Naive thymus-derived CD8-positive, alpha-beta T cell (primary cell): ENCODE results near the gene RPL10L. TPM values are rescaled to one million over a fixed set of nuclear protein-coding genes. Genes with fewer than 3 reads are reported as not detected.

Experiments used
- ATAC-seq, 2 donors: fragments of 150-1000 bp; cut with Tn5 transposase in 1 of 2; sonication (Bioruptor Pico), chemical (Tn5 transposase) in 1 of 2; 1 replicate in 1 of 2; 2 replicates in 1 of 2; pipeline ENCODE4 v1.10.0; 2021; ENCODE audit warnings: mild to moderate bottlenecking in 2 of 2, moderate library complexity in 2 of 2
- POLR2A ChIA-PET: fragments of 350-600 bp; sonication (Branson Sonifier 250); formaldehyde crosslinking; loops from one replicate; lab custom pipeline; 2021; ENCODE audit warnings: antibody characterized with exemption; lab: Charles Lee
- DNase-seq, 10 donors: peaks; one replicate each; pipeline versions ENCODE4 v3.0.0 to v3.0.0-alpha.2; 2020 to 2022
- H3K27ac Mint-ChIP-seq, 10 donors: one replicate each; pipeline ENCODE4 v1.8.0; 2020 to 2022; ENCODE audit warnings: mild to moderate bottlenecking in 10 of 10, mixed read lengths in 10 of 10, moderate library complexity in 4 of 10, inconsistent platforms in 1 of 10
- H3K27me3 Mint-ChIP-seq, 5 donors: one replicate each; pipeline ENCODE4 v1.8.0; 2021 to 2022; ENCODE audit warnings: mixed read lengths in 5 of 5
- H3K36me3 Mint-ChIP-seq, 3 donors: one replicate each; pipeline ENCODE4 v1.8.0; 2020 to 2022; ENCODE audit warnings: mixed read lengths in 3 of 3, mild to moderate bottlenecking in 2 of 3, inconsistent platforms in 1 of 3
- H3K4me1 Mint-ChIP-seq, 4 donors: one replicate each; pipeline ENCODE4 v1.8.0; 2021 to 2022; ENCODE audit warnings: mixed read lengths in 4 of 4
- H3K4me3 Mint-ChIP-seq, 10 donors: one replicate each; pipeline ENCODE4 v1.8.0; 2020 to 2022; ENCODE audit warnings: mild to moderate bottlenecking in 10 of 10, mixed read lengths in 10 of 10, moderate library complexity in 6 of 10, inconsistent platforms in 1 of 10
- H3K9me3 Mint-ChIP-seq, 9 donors: one replicate each; pipeline ENCODE4 v1.8.0; 2020 to 2022; ENCODE audit warnings: mixed read lengths in 9 of 9, mild to moderate bottlenecking in 3 of 9, inconsistent platforms in 1 of 9, moderate library complexity in 1 of 9
- polyA plus RNA-seq, 3 donors: library from polyadenylated mRNA; unstranded; fragments of 300-500 nt; fragmentation: Illumina TruSeq; gene quantifications; one replicate each; pipeline ENCODE4 v1.2.3, GENCODE V29; 2021
- total RNA-seq, 8 experiments: library from RNA in 2 of 8; stranded (reverse) in 2 of 8; gene quantifications; one replicate each; pipeline ENCODE4 v1.2.3 and lab custom pipeline; 2021 to 2026

RPL10L gene
- total RNA-seq, result not detected
- polyA plus RNA-seq, result not detected
- 0 reads per million in 6 experiments for total RNA-seq (lab: John Stamatoyannopoulos, UW)

- H3K36me3 Mint-ChIP-seq, result no peaks in the 10 kb centered on the region
- no peaks in the 10 kb centered on the region for H3K4me1 Mint-ChIP-seq
- no peak within 1 kb of the TSS for H3K27ac Mint-ChIP-seq
- no peaks in the 10 kb centered on the region for H3K27me3 Mint-ChIP-seq
- POLR2A ChIA-PET, result no interaction called here
- H3K4me3 Mint-ChIP-seq, result no peak within 1 kb of the TSS
- peaks cover 0 to 22% (median 8%) of the 10 kb centered on the region in 9 donors for H3K9me3 Mint-ChIP-seq
- DNase-seq (no peak), ATAC-seq (no peak)
Measured at GRCh38 chr14:46651526-46652144, at the start of gene RPL10L. TSS of gene RPL10L (minus strand) at chr14:46651781. CDS start at chr14:46651736, 45 bp downstream.

- Mint-ChIP-seq H3K9me3 (peaks cover 1 to 41% (median 13%) of the 10 kb centered on the region in 9 donors), H3K27me3 (no peaks in the 10 kb centered on the region), H3K27ac (no peak overlapping the region), H3K4me3 (no peak overlapping the region), H3K4me1 (no peaks in the 10 kb centered on the region), H3K36me3 (no peaks in the 10 kb centered on the region)
- POLR2A ChIA-PET, result no interaction called here
- DNase-seq (no peak), ATAC-seq (no peak)
Measured at GRCh38 chr14:46691819-46692218, 40.2 kb upstream of the RPL10L start.

- H3K4me1 Mint-ChIP-seq, result no peaks in the 10 kb centered on the region
- no peak overlapping the region for H3K27ac Mint-ChIP-seq
- POLR2A ChIA-PET, result no interaction called here
- ATAC-seq (no peak), DNase-seq (no peak)
- H3K9me3 Mint-ChIP-seq, result peaks cover 6 to 36% (median 25%) of the 10 kb centered on the region in 9 donors
- H3K27me3 Mint-ChIP-seq, result no peaks in the 10 kb centered on the region
- no peak overlapping the region for H3K4me3 Mint-ChIP-seq
- H3K36me3 Mint-ChIP-seq, result peaks cover 0 to 8% (median 0%) of the 10 kb centered on the region in 3 donors
Measured at GRCh38 chr14:46686652-46687051, 35.1 kb upstream of the RPL10L start.

GRCh38 chr14:46672128-46672527 lies 20.5 kb upstream of the RPL10L start:
- POLR2A ChIA-PET, result no interaction called here
- H3K36me3 Mint-ChIP-seq, result peaks cover 0 to 16% (median 0%) of the 10 kb centered on the region in 3 donors
- no peak for DNase-seq
- H3K9me3 Mint-ChIP-seq, result peaks cover 0 to 20% (median 11%) of the 10 kb centered on the region in 9 donors
- no peak overlapping the region for H3K27ac Mint-ChIP-seq
- H3K4me1 Mint-ChIP-seq, result no peaks in the 10 kb centered on the region
- H3K4me3 Mint-ChIP-seq, result no peak overlapping the region
- no peak for ATAC-seq
- H3K27me3 Mint-ChIP-seq, result no peaks in the 10 kb centered on the region

GRCh38 chr14:46663382-46663781 lies 11.8 kb upstream of the RPL10L start:
- H3K9me3 Mint-ChIP-seq, result peaks cover 9 to 26% (median 17%) of the 10 kb centered on the region in 9 donors
- POLR2A ChIA-PET, result no interaction called here
- peaks cover 0 to 4% (median 0%) of the 10 kb centered on the region in 3 donors for H3K36me3 Mint-ChIP-seq
- H3K4me1 Mint-ChIP-seq, result no peaks in the 10 kb centered on the region
- no peaks in the 10 kb centered on the region for H3K27me3 Mint-ChIP-seq
- no peak overlapping the region for H3K4me3 Mint-ChIP-seq
- H3K27ac Mint-ChIP-seq, result no peak overlapping the region
- ATAC-seq (no peak), DNase-seq (no peak)

- H3K27ac Mint-ChIP-seq, result no peak overlapping the region
- ATAC-seq, result no peak
- H3K4me3 Mint-ChIP-seq, result no peak overlapping the region
- H3K36me3 Mint-ChIP-seq, result no peaks in the 10 kb centered on the region
- no peaks in the 10 kb centered on the region for H3K27me3 Mint-ChIP-seq
- DNase-seq, result no peak
- POLR2A ChIA-PET, result no interaction called here
- peaks cover 9 to 26% (median 17%) of the 10 kb centered on the region in 9 donors for H3K9me3 Mint-ChIP-seq
- no peaks in the 10 kb centered on the region for H3K4me1 Mint-ChIP-seq
Measured at GRCh38 chr14:46661728-46662127, 10.1 kb upstream of the RPL10L start.

- Mint-ChIP-seq H3K27ac (no peak overlapping the region), H3K4me3 (no peak overlapping the region), H3K4me1 (no peaks in the 10 kb centered on the region), H3K27me3 (no peaks in the 10 kb centered on the region), H3K36me3 (no peaks in the 10 kb centered on the region), H3K9me3 (peaks cover 0 to 26% (median 11%) of the 10 kb centered on the region in 9 donors)
- ATAC-seq (no peak), DNase-seq (no peak)
- POLR2A ChIA-PET, result no interaction called here
Measured at GRCh38 chr14:46653031-46653755, 1.6 kb upstream of the RPL10L start.

GRCh38 chr14:46646796-46647195 lies 4.8 kb downstream of the RPL10L start:
- POLR2A ChIA-PET, result no interaction called here
- ATAC-seq (no peak), DNase-seq (no peak)
- H3K27ac Mint-ChIP-seq, result no peak overlapping the region
- H3K4me1 Mint-ChIP-seq, result no peaks in the 10 kb centered on the region
- H3K4me3 Mint-ChIP-seq, result no peak overlapping the region
- peaks cover 0 to 13% (median 5%) of the 10 kb centered on the region in 9 donors for H3K9me3 Mint-ChIP-seq
- no peaks in the 10 kb centered on the region for H3K27me3 Mint-ChIP-seq
- H3K36me3 Mint-ChIP-seq, result no peaks in the 10 kb centered on the region

- no peak overlapping the region for H3K27ac Mint-ChIP-seq
- H3K36me3 Mint-ChIP-seq, result no peaks in the 10 kb centered on the region
- peaks cover 1 to 40% (median 14%) of the 10 kb centered on the region in 9 donors for H3K9me3 Mint-ChIP-seq
- DNase-seq (no peak), ATAC-seq (no peak)
- H3K4me1 Mint-ChIP-seq, result no peaks in the 10 kb centered on the region
- no peaks in the 10 kb centered on the region for H3K27me3 Mint-ChIP-seq
- no peak overlapping the region for H3K4me3 Mint-ChIP-seq
- POLR2A ChIA-PET, result no interaction called here
Measured at GRCh38 chr14:46626876-46627275, 24.7 kb downstream of the RPL10L start.
